Ovary (tissue), 3 donors: ENCODE data around the gene ARL13A.

Source experiments
- EP300 ChIP-seq: sonication (generic); formaldehyde crosslinking; IDR thresholded peaks from one replicate; pipeline ENCODE4 v1.6.1; 2017; ENCODE audit warnings: antibody characterized with exemption
- TF ChIP-seq, protein P1 (sequence below), 3 donors: fragments of 450-650 bp in 2 of 3; fragments of 200-600 bp in 1 of 3; IDR thresholded peaks; one replicate each; pipeline versions ENCODE4 v1.5.1 to v1.8.0; 2016 to 2022; ENCODE audit warnings: antibody characterized with exemption in 3 of 3, mild to moderate bottlenecking in 1 of 3
- donor health status: DM: no; HTN: no; CAD: no.

DNA sequence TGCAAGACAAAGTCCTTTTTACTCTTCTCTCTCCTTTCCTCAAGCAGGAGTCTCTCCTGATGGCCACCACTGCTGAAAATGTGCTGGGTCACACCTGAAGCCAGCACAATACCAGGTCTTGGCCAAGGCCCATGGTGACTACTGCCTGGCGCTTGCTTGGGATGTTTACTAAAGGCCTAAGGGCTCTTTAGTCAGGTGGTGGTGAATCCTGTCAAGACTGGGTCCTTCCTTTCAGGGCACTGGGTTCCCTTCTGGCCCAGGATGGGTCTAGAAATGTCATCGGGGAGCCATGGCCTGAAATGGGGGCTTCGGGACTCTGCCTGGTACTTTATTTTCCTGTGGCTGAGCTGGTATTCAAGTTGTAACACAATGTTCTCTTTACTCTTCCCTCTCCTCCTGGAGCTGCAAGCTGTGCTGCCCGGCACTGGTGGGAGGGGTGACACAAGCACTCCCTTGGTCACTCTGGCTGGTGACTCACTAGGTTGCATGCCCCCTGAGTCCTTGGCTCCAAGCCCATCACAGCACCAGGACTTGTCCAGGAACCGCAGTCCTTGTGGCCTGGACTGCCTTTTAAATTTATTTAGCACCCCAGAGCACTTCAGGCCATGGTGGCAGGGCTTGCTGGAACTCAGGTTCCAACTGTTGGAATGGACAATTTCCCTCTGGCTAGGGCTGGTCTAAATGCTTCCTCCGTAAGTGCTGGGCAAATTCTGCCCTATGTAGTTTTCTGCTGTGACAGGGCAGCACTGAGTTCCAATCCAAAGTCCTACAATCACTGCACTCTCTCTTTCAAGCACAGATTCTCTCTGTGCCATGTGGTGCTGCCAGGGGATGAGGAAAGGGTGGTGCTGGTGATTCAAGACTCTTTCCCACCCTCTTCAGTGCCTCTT, 11.3 kb downstream of the ARL13A start:
- TF ChIP-seq, protein P1, sequence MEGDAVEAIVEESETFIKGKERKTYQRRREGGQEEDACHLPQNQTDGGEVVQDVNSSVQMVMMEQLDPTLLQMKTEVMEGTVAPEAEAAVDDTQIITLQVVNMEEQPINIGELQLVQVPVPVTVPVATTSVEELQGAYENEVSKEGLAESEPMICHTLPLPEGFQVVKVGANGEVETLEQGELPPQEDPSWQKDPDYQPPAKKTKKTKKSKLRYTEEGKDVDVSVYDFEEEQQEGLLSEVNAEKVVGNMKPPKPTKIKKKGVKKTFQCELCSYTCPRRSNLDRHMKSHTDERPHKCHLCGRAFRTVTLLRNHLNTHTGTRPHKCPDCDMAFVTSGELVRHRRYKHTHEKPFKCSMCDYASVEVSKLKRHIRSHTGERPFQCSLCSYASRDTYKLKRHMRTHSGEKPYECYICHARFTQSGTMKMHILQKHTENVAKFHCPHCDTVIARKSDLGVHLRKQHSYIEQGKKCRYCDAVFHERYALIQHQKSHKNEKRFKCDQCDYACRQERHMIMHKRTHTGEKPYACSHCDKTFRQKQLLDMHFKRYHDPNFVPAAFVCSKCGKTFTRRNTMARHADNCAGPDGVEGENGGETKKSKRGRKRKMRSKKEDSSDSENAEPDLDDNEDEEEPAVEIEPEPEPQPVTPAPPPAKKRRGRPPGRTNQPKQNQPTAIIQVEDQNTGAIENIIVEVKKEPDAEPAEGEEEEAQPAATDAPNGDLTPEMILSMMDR (IDR thresholded peaks at IDR 0.05) = no peak
- no peak for TF ChIP-seq EP300
